HUES6 (cell line): ENCODE measurements around the gene CTNNBL1.

Experiments used
- H3K27ac ChIP-seq: 2 replicates; pipeline ENCODE4 v1.7.0; 2013; ENCODE audit warnings: low read depth, mild to moderate bottlenecking, low read length, inconsistent platforms
- H3K27me3 ChIP-seq: 2 replicates; pipeline ENCODE4 v1.6.1; 2013; ENCODE audit warnings: low read length; ENCODE audit not compliant: control insufficient read depth, insufficient read depth
- H3K36me3 ChIP-seq: 2 replicates; pipeline ENCODE4 v1.6.1; 2013; ENCODE audit warnings: low read length; ENCODE audit not compliant: control insufficient read depth, insufficient read depth
- H3K4me1 ChIP-seq: 2 replicates; pipeline ENCODE4 v1.6.1; 2013; ENCODE audit warnings: low read length; ENCODE audit not compliant: control insufficient read depth, insufficient read depth
- H3K4me3 ChIP-seq: 2 replicates; pipeline ENCODE4 v1.5.1; 2013; ENCODE audit warnings: low read depth, low read length
- H3K9ac ChIP-seq: one replicate; pipeline ENCODE4 v1.6.1; 2013; ENCODE audit warnings: mild to moderate bottlenecking, low read length
- H3K9me3 ChIP-seq: 2 replicates; pipeline ENCODE4 v1.6.1; 2013; ENCODE audit warnings: low read depth, low read length; ENCODE audit not compliant: control insufficient read depth, insufficient read depth

Gene CTNNBL1

DNA sequence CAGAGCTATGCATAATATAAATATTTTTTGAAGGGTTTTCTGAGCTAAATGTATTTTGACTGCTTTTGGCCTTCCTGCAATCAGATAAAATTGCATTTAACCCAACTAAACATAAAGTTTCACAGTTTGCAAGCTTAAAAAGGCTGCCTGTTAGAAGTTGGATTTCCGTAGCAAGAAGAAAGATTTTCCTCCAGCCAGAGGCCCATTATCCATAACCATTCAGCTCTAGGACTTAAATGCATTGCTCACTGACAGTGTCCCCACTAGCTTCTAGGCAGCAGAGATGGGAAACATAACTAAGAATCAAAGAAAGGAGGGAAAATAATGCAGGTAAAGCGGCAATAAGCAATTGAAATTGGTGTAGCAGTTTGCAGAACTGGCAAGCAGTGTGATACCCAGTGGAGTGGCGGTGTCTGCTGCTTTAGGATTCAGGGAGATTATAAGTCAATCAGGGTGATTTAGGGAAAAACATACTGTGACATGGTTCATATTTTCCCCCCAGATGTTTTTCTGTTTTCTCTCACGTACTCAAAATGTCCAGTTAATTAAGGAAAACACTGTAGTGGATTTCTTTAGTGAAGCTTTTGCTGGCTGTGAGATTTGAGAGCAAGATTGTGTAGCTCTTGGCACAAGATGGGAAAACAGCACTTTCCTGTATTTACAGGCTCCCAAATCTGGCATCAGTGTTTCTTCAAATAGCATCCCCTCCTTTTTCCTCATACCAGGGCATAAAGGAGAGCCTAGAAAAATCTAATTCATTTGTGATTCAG lies 69.1 kb downstream of the CTNNBL1 start:
- Histone ChIP-seq H3K4me1 (no peaks in the 10 kb centered on the region), H3K27me3 (no peaks in the 10 kb centered on the region), H3K4me3 (no peak overlapping the region), H3K27ac (no peak overlapping the region), H3K9me3 (no peaks in the 10 kb centered on the region), H3K36me3 (no peaks in the 10 kb centered on the region), H3K9ac (no peak overlapping the region)

- H3K9ac ChIP-seq = no peak overlapping the region
- H3K27me3 ChIP-seq = no peaks in the 10 kb centered on the region
- H3K4me1 ChIP-seq = no peaks in the 10 kb centered on the region
- no peaks in the 10 kb centered on the region for H3K9me3 ChIP-seq
- 0 out of 2 replicates have a peak, but pooled peaks cover 2% of the 10 kb centered on the region for H3K36me3 ChIP-seq
- H3K4me3 ChIP-seq = no peak overlapping the region
- H3K27ac ChIP-seq = no peak overlapping the region
Observed at GRCh38 chr20:37764333-37764935, 70.6 kb downstream of the CTNNBL1 start.

DNA sequence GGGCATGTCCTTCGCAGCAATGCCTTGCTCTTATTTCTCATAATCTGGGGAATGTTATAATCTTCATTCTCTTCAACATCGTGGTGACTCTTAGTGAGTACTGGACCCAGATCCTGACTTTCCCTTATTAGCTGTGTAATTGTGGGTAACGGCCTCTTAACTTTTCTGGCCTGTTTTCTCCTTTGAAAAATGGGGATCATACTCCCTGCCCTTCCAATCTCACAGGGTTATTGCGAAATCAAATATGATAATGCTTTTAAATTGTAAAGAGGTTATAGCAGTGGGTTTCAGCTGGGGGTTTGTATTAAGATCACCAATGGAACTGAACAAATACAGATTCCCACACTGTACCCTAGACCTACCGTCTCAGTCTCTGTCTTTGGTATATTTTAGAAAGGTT lies 77.1 kb downstream of the CTNNBL1 start:
- Histone ChIP-seq H3K4me3 (no peak overlapping the region), H3K9me3 (no peaks in the 10 kb centered on the region), H3K9ac (no peak overlapping the region), H3K27me3 (no peaks in the 10 kb centered on the region), H3K36me3 (peaks cover 7% of the 10 kb centered on the region; the same call in 1 of the 2 replicates), H3K27ac (no peak overlapping the region), H3K4me1 (no peaks in the 10 kb centered on the region)

- Histone ChIP-seq H3K9me3 (no peaks in the 10 kb centered on the region), H3K36me3 (peaks cover 7% of the 10 kb centered on the region; the same call in 1 of the 2 replicates), H3K4me3 (no peak overlapping the region), H3K9ac (no peak overlapping the region), H3K4me1 (no peaks in the 10 kb centered on the region), H3K27me3 (no peaks in the 10 kb centered on the region), H3K27ac (no peak overlapping the region)
Observed at GRCh38 chr20:37773291-37773826, 79.5 kb downstream of the CTNNBL1 start.

DNA sequence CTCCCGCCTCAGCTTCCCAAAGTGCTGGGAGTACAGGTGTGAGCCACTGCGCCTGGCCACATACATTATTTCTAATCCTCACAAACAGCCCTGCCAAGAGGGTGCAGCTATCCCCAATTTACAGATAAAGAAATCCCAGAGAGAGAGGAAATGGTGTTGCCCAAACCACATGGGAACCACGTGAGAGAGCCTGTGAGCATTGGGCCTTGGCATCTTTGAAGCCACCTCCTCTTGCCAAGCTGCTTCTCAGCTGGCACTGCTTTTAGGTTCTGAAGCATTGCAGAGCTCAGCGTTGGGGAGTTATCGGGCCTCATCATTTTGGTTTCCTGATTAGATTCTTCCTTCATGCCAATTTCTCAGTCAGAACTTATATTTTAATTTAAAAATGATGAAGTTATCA lies 80.3 kb downstream of the CTNNBL1 start:
- Histone ChIP-seq H3K36me3 (peaks cover 9% of the 10 kb centered on the region; the same call in 1 of the 2 replicates), H3K4me1 (no peaks in the 10 kb centered on the region), H3K27ac (no peak overlapping the region), H3K9ac (no peak overlapping the region), H3K27me3 (no peaks in the 10 kb centered on the region), H3K4me3 (no peak overlapping the region), H3K9me3 (no peaks in the 10 kb centered on the region)

GRCh38 chr20:37775200-37775599 lies 81.4 kb downstream of the CTNNBL1 start:
- no peak overlapping the region for H3K4me3 ChIP-seq
- H3K9me3 ChIP-seq = no peaks in the 10 kb centered on the region
- H3K36me3 ChIP-seq = peaks cover 12% of the 10 kb centered on the region; the same call in 1 of the 2 replicates
- H3K27ac ChIP-seq = no peak overlapping the region
- H3K9ac ChIP-seq = no peak overlapping the region
- no peaks in the 10 kb centered on the region for H3K4me1 ChIP-seq
- H3K27me3 ChIP-seq = no peaks in the 10 kb centered on the region

DNA sequence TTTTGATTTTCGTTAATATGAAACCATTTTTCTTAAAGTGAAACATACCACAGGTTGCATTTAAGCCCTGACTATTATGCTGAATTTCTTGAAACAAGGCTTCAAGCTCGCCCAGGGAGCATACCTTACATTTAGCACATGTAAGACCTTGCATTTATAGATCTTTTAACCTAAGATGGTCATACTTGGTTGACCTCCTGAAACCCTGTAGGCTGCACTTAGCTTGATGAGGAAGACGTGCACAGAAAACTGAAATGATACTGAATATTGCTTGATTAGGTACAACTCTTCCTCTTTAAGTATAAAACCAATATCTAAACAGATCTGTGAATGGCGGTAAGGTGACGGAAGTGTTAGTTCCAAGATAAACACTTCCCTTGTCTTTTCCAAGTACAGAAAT lies 82.2 kb downstream of the CTNNBL1 start:
- H3K27me3 ChIP-seq = no peaks in the 10 kb centered on the region
- H3K4me1 ChIP-seq = no peaks in the 10 kb centered on the region
- H3K36me3 ChIP-seq = peaks cover 12% of the 10 kb centered on the region; the same call in 1 of the 2 replicates
- no peak overlapping the region for H3K9ac ChIP-seq
- no peak overlapping the region for H3K27ac ChIP-seq
- H3K9me3 ChIP-seq = no peaks in the 10 kb centered on the region
- H3K4me3 ChIP-seq = no peak overlapping the region

DNA sequence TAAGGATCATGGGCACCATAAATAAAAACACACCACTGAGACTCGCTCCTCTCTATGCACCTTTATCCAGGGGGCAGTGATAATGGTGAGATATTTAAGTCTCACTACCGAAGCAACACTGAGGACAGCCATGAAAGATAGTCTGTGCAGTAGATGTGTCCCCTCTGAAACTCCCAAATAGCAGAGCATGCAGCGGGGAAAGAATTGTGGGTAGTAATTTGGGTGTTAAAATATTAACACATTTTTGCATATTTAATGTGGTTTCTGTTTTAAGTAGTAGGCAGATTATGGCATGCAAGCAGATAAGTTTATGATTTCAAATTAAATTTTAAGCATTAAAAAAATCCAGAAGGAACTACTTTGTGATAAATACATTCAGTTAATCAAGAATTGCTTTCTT lies 82.7 kb downstream of the CTNNBL1 start:
- H3K9me3 ChIP-seq = no peaks in the 10 kb centered on the region
- H3K9ac ChIP-seq = no peak overlapping the region
- no peak overlapping the region for H3K4me3 ChIP-seq
- H3K36me3 ChIP-seq = peaks cover 12% of the 10 kb centered on the region; the same call in 1 of the 2 replicates
- H3K27ac ChIP-seq = no peak overlapping the region
- H3K27me3 ChIP-seq = no peaks in the 10 kb centered on the region
- no peaks in the 10 kb centered on the region for H3K4me1 ChIP-seq

GRCh38 chr20:37777012-37777950 lies 83.5 kb downstream of the CTNNBL1 start:
- Histone ChIP-seq H3K4me1 (no peaks in the 10 kb centered on the region), H3K4me3 (no peak overlapping the region), H3K9me3 (no peaks in the 10 kb centered on the region), H3K27ac (no peak overlapping the region), H3K9ac (no peak overlapping the region), H3K36me3 (peaks cover 12% of the 10 kb centered on the region; the same call in 1 of the 2 replicates), H3K27me3 (no peaks in the 10 kb centered on the region)

DNA sequence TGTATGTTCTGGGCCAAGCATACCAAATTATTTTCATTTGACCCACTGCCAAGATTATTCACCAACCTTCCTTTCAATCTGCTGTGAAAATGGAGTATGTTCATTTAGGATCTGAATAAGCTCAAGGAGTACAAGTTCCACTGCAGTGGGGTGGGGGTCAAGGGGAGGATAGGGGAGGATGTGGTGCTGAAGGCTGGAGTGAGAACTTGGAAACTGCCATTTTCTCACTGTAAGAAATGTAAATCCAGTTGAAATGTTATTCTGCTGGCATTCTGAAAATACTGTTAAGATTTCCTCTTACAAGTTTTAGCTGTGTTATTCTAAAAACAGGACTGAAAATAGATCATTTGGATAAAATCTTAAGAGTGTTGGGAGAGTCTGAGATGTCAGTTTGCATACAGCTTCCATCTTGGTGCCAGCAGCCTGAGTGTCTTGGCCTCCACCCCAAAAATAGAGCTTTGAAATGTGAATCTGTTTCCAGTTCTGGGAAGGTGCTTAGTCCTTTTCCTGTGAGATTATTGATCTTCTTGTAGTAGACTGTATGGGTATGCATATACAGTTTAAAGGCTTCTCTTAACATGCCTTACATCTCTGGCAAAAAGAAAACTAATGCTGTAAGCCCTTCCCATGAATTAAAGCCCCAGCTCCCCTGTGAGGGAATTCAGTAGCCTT lies 84.3 kb downstream of the CTNNBL1 start:
- H3K27ac ChIP-seq = no peak overlapping the region
- no peaks in the 10 kb centered on the region for H3K27me3 ChIP-seq
- H3K9me3 ChIP-seq = no peaks in the 10 kb centered on the region
- H3K9ac ChIP-seq = no peak overlapping the region
- H3K36me3 ChIP-seq = peaks cover 8% of the 10 kb centered on the region; the same call in 1 of the 2 replicates
- H3K4me1 ChIP-seq = no peaks in the 10 kb centered on the region
- H3K4me3 ChIP-seq = no peak overlapping the region
